Tibial nerve (tissue), 4 donors: ENCODE data around the gene WNT6. TPM values are rescaled to one million over a fixed set of nuclear protein-coding genes. Genes with fewer than 3 reads are reported as not detected.

Experiments
- DNase-seq, 2 donors: peaks; one replicate each; pipeline ENCODE4 v3.0.0-alpha.2; 2019; ENCODE audit warnings: low spot score in 2 of 2
- H3K27ac ChIP-seq, 4 donors: fragments of 200-600 bp; sonication (generic) in 3 of 4; one replicate each; pipeline ENCODE4 v1.5.1; 2017 to 2019; ENCODE audit warnings: mild to moderate bottlenecking in 1 of 4
- H3K27me3 ChIP-seq, 2 donors: fragments of 200-600 bp; sonication (generic) in 1 of 2; one replicate each; pipeline versions ENCODE4 v1.5.1 to v1.6.0; 2017 to 2019
- H3K36me3 ChIP-seq, 3 donors: fragments of 200-600 bp; sonication (generic); one replicate each; pipeline ENCODE4 v1.5.1; 2018 to 2019
- H3K4me1 ChIP-seq, 4 donors: fragments of 200-600 bp; sonication (generic) in 3 of 4; one replicate each; pipeline ENCODE4 v1.5.1; 2017 to 2019
- H3K4me3 ChIP-seq, 4 donors: fragments of 200-600 bp; sonication (generic) in 3 of 4; one replicate each; pipeline ENCODE4 v1.5.1; 2017 to 2019; ENCODE audit warnings: mild to moderate bottlenecking in 1 of 4, moderate library complexity in 1 of 4
- H3K9me3 ChIP-seq, 4 donors: fragments of 200-600 bp; sonication (generic) in 3 of 4; one replicate each; pipeline ENCODE4 v1.5.1; 2017 to 2019
- EP300 ChIP-seq, 2 donors: sonication (generic); formaldehyde crosslinking; IDR thresholded peaks; one replicate each; pipeline ENCODE4 v1.6.1; 2017; ENCODE audit warnings: antibody characterized with exemption in 2 of 2, mild to moderate bottlenecking in 1 of 2
- POLR2A ChIP-seq, 2 donors: fragments of 450-650 bp; IDR thresholded peaks; one replicate each; pipeline ENCODE4 v1.6.1; 2017; ENCODE audit warnings: antibody characterized with exemption in 2 of 2, mild to moderate bottlenecking in 2 of 2, moderate library complexity in 2 of 2
- WGBS, 2 donors: methylation state at CpG; one replicate each; pipeline ENCODE4 v1.1.5; 2018; 5-methylcytosine and 5-hydroxymethylcytosine counted together
- total RNA-seq, 4 donors: library from RNA; depleted of rRNA; stranded (reverse); fragments of >200 nt; gene quantifications; one replicate each; pipeline ENCODE4 v1.1.0, GENCODE V29; 2016
- TF ChIP-seq, protein P1 (sequence below), 5 experiments: fragments of 200-600 bp in 3 of 5; fragments of 450-650 bp in 2 of 5; sonication (generic) in 3 of 5; IDR thresholded peaks; one replicate each; pipeline ENCODE4 v1.5.1; 2016 to 2019; ENCODE audit warnings: antibody characterized with exemption in 5 of 5, mild to moderate bottlenecking in 3 of 5, moderate library complexity in 2 of 5

WNT6 gene
- total RNA-seq, 4 donors from 2014 or later: 26.1 to 81.5 (median 48.2) TPM

DNA sequence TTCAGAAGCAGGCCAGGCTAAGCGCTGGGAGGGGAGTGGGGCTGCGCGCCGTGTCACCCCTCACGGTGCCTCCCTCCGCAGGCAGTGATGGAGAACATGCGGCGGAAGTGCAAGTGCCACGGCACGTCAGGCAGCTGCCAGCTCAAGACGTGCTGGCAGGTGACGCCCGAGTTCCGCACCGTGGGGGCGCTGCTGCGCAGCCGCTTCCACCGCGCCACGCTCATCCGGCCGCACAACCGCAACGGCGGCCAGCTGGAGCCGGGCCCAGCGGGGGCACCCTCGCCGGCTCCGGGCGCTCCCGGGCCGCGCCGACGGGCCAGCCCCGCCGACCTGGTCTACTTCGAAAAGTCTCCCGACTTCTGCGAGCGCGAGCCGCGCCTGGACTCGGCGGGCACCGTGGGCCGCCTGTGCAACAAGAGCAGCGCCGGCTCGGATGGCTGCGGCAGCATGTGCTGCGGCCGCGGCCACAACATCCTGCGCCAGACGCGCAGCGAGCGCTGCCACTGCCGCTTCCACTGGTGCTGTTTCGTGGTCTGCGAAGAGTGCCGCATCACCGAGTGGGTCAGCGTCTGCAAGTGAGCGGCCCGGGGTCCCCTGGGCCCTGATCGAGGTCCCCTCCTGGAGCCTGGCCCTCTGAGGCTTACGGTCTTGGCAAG, 33.2 kb downstream of the WNT6 start:
- DNase-seq: peak in 1 of 2 donors; percentile 24
- Histone ChIP-seq H3K9me3 (no peaks in the 10 kb centered on the region), H3K4me3 (peak overlapping the region; percentile 2 to 52 (median 28)), H3K36me3 (no peaks in the 10 kb centered on the region), H3K27ac (peak overlapping the region in 2 of 4 donors; percentile 27 to 64), H3K4me1 (peaks cover 0 to 40% (median 26%) of the 10 kb centered on the region in 4 donors), H3K27me3 (peaks cover 0 to 49% of the 10 kb centered on the region in 2 donors)
- WGBS, 2 donors: 1 to 2% methylated on average over 32 to 71 of the region's 72 CpGs
- TF ChIP-seq EP300 (IDR thresholded peaks at IDR 0.05): peak in 1 of 2 donors; percentile 25
- TF ChIP-seq POLR2A (IDR thresholded peaks at IDR 0.05): no peak
- TF ChIP-seq, protein P1, sequence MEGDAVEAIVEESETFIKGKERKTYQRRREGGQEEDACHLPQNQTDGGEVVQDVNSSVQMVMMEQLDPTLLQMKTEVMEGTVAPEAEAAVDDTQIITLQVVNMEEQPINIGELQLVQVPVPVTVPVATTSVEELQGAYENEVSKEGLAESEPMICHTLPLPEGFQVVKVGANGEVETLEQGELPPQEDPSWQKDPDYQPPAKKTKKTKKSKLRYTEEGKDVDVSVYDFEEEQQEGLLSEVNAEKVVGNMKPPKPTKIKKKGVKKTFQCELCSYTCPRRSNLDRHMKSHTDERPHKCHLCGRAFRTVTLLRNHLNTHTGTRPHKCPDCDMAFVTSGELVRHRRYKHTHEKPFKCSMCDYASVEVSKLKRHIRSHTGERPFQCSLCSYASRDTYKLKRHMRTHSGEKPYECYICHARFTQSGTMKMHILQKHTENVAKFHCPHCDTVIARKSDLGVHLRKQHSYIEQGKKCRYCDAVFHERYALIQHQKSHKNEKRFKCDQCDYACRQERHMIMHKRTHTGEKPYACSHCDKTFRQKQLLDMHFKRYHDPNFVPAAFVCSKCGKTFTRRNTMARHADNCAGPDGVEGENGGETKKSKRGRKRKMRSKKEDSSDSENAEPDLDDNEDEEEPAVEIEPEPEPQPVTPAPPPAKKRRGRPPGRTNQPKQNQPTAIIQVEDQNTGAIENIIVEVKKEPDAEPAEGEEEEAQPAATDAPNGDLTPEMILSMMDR (IDR thresholded peaks at IDR 0.05): peak in 4 of 5 experiments; percentile 38 to 59 (median 46)

DNA sequence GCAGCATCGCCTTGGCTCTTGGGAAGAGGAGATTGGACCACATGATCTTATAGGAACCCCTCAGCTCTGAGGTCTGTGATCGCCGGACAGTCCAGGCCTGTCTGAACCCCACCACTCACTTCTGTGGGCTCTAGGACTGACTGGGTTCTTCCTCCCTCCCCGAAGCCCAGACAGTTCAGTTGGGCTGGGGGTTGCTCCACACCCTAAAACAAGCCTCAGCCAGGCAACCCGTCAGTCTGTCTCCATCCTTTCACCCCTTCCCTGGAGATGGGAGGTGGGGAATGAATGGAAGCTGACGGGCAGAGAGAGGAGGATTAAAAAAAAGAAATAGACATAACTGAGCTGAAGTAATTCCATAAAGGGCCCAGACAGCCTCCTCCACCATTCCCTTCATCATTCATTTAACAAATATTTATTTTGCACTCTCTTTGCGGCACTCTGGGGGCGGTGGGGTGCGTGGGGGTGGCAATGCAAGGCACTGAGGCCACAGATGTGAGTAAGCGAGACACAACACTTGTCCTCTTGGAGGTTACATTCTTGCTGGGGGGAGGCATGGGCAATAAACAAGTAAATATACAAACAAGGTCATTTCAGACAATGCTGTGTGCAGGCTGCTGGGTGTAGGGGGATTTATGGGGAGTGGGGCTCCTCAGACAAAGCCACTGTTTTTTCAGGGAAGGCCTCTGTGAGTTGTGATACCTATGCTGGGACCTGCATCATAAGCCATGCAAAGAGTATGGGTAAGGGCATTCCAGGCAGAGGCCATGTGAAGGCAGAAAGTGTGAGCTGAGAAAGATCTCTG, 33.9 kb downstream of the WNT6 start:
- 34 to 35% methylated on average over 9 to 10 of the region's 10 CpGs for WGBS, 2 donors
- Histone ChIP-seq H3K4me3 (peak overlapping the region; percentile 2 to 52 (median 28)), H3K4me1 (peaks cover 0 to 47% (median 33%) of the 10 kb centered on the region in 4 donors), H3K27ac (peak overlapping the region in 2 of 4 donors; percentile 27 to 63), H3K36me3 (no peaks in the 10 kb centered on the region), H3K9me3 (no peaks in the 10 kb centered on the region), H3K27me3 (peaks cover 0 to 56% of the 10 kb centered on the region in 2 donors)
- DNase-seq: no peak
- TF ChIP-seq EP300 (IDR thresholded peaks at IDR 0.05): no peak
- TF ChIP-seq, protein P1 (IDR thresholded peaks at IDR 0.05): no peak
- TF ChIP-seq POLR2A (IDR thresholded peaks at IDR 0.05): no peak

DNA sequence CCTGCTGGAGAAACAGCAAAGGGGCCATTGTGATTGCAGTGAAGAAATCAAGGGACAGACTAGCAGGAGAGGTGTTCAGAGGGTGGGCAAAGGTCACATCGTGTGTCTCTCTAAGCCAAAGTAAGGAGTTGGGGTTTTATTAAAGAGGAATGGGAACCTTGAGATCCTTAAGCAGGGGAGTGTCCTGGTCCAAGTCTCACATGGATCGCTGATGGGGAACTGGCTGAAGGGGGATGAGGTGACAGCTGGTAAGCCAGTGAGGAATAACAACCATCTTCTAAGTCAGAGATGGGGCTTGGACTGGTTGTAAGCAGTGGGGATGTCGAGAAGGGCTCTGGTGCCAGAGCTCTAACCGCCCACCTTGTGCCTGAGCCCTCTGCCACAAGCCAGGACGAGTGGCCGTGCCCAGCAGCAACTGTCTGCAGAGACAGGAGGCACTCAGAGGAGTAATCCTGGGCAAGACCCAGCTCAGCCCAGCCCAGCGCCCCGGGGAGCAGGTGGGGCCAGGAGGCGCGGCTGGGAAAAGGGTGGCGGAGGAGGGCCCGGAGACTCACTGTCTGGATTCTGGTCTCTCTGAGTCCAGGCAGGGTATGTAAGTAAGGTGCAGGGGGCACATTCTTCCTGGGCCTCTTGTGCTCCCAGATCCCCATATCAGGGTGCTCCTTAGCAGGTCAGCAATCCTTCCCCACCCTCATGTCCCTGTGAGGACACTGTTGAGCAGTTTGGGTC, 34.7 kb downstream of the WNT6 start:
- peaks cover 0 to 64% of the 10 kb centered on the region in 2 donors for H3K27me3 ChIP-seq
- TF ChIP-seq, protein P1 (IDR thresholded peaks at IDR 0.05): no peak
- TF ChIP-seq EP300 (IDR thresholded peaks at IDR 0.05): no peak
- no peak for TF ChIP-seq POLR2A (IDR thresholded peaks at IDR 0.05)
- H3K4me1 ChIP-seq: peaks cover 0 to 50% (median 34%) of the 10 kb centered on the region in 4 donors
- H3K4me3 ChIP-seq: no peak overlapping the region
- no peak for DNase-seq
- H3K9me3 ChIP-seq: no peaks in the 10 kb centered on the region
- 59 to 67% methylated on average over 6 to 12 of the region's 12 CpGs for WGBS, 2 donors
- H3K27ac ChIP-seq: no peak overlapping the region
- H3K36me3 ChIP-seq: no peaks in the 10 kb centered on the region

DNA sequence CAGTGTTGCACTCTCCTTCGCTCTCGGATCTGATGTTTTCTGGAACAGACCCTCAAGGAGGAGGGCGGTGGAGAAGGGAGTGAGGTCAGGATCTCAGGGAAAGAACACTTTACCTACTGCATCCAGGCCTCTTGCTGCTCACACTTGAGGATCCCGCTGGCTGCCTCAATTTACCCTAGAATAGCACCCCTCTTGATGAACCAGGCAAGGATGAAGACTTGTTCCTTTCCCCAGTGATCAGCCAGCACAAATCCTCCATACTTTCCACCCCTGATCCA, 35.2 kb downstream of the WNT6 start:
- peak overlapping the region in 1 of 4 donors; percentile 15 for H3K27ac ChIP-seq
- WGBS, 2 donors: 78 to 80% methylated on average over 4 of the region's 4 CpGs
- no peaks in the 10 kb centered on the region for H3K36me3 ChIP-seq

More for the DNA sequence above, 35.2 kb downstream of the WNT6 start:
- DNase-seq: no peak
- TF ChIP-seq EP300 (IDR thresholded peaks at IDR 0.05) (no peak), POLR2A (IDR thresholded peaks at IDR 0.05) (no peak)
- TF ChIP-seq, protein P1 (IDR thresholded peaks at IDR 0.05): no peak
- Histone ChIP-seq H3K4me1 (peaks cover 0 to 50% (median 34%) of the 10 kb centered on the region in 4 donors), H3K27me3 (peaks cover 0 to 69% of the 10 kb centered on the region in 2 donors), H3K9me3 (no peaks in the 10 kb centered on the region), H3K4me3 (no peak overlapping the region)
